ENCODE results near the gene RRN3. TPM values are rescaled to one million over a fixed set of nuclear protein-coding genes. Genes with fewer than 3 reads are reported as not detected.
"Not testable (repeated sequence)": the region's sequence is repeated elsewhere in the genome, so short reads cannot be mapped to it uniquely, and the experiment has no call there.

RRN3 gene
- polyA plus RNA-seq, 1 donor: 30.9 TPM

GRCh38 chr16:15027503-15028344 lies 66.3 kb downstream of the RRN3 start:
- not testable (repeated sequence) for DNase-seq

GRCh38 chr16:15027051-15027450 lies 67.0 kb downstream of the RRN3 start:
- not testable (repeated sequence) for DNase-seq

- DNase-seq: not testable (repeated sequence)
Measured at GRCh38 chr16:15025234-15025951, 68.7 kb downstream of the RRN3 start.

- not testable (repeated sequence) for DNase-seq
Measured at GRCh38 chr16:15024858-15025199, 69.2 kb downstream of the RRN3 start.

- DNase-seq: not testable (repeated sequence)
Measured at GRCh38 chr16:15023381-15024077, 70.5 kb downstream of the RRN3 start.

GRCh38 chr16:15022194-15022593 lies 71.9 kb downstream of the RRN3 start:
- not testable (repeated sequence) for DNase-seq

GRCh38 chr16:15021429-15021828 lies 72.6 kb downstream of the RRN3 start:
- DNase-seq: not testable (repeated sequence)

GRCh38 chr16:15016951-15017580 lies 77.0 kb downstream of the RRN3 start:
- DNase-seq: not testable (repeated sequence)

- not testable (repeated sequence) for DNase-seq
Measured at GRCh38 chr16:15016354-15016753, 77.7 kb downstream of the RRN3 start.

- DNase-seq: not testable (repeated sequence)
Measured at GRCh38 chr16:15015671-15016070, 78.4 kb downstream of the RRN3 start.

- not testable (repeated sequence) for DNase-seq
Measured at GRCh38 chr16:15012941-15013340, 81.1 kb downstream of the RRN3 start.

Other genes with a start within 250 kb of the RRN3 start
- 125 TPM for gene NPIPA1, start 156.8 kb downstream of the RRN3 start, polyA plus RNA-seq (ENCODE audit: insufficient read length)
- gene PDXDC1, start 119.2 kb downstream of the RRN3 start, polyA plus RNA-seq (ENCODE audit: insufficient read length): 39.5 TPM
- 49.7 TPM for gene NTAN1, start 38.2 kb downstream of the RRN3 start, polyA plus RNA-seq (ENCODE audit: insufficient read length)

Measured in hindlimb muscle (tissue), 1 donor.